ENCODE data around the gene BPHL. TPM values are rescaled to one million over a fixed set of nuclear protein-coding genes. Genes with fewer than 3 reads are reported as not detected.
A peak's percentile ranks its signal among the peaks of the same experiment; 100 is the strongest.

The BPHL gene
- total and polyA plus RNA-seq, 2 donors (not counting 1 experiment from before 2014, with no cell fraction given), result 10.3 to 14.3 TPM

- Histone ChIP-seq H3K4me1 (ENCODE audit: control insufficient read depth in 2 of 2, insufficient read depth in 2 of 2, low read length in 2 of 2) (peaks cover 21 to 27% of the 10 kb centered on the region in 2 donors), H3K9ac (ENCODE audit: low read length) (no peak overlapping the region), H3K79me2 (ENCODE audit: control insufficient read depth, insufficient read depth, low read length) (peaks cover 80% of the 10 kb centered on the region), H3K27ac (ENCODE audit: low read length in 2 of 2) (no peak overlapping the region), H3K27me3 (replicated peaks in 1 of 4; ENCODE audit: control extremely low read depth in 1 of 4, control insufficient read depth in 3 of 4, insufficient read depth in 4 of 4, low read length in 3 of 4) (no peaks in the 10 kb centered on the region), H3K9me3 (ENCODE audit: control extremely low read depth in 1 of 3, control insufficient read depth in 2 of 3, insufficient read depth in 1 of 3, low read length in 2 of 3) (no peaks in the 10 kb centered on the region), H2AFZ (ENCODE audit: insufficient read depth, low read depth, low read length, poor library complexity, severe bottlenecking) (no peak overlapping the region), H3K36me3 (replicated peaks in 1 of 2; ENCODE audit: control extremely low read depth in 1 of 2, control insufficient read depth in 1 of 2, extremely low read depth in 1 of 2, insufficient read depth in 2 of 2, low read length in 1 of 2) (peaks cover 2 to 10% of the 10 kb centered on the region in 2 experiments), H4K20me1 (ENCODE audit: control insufficient read depth, insufficient read depth, low read length, poor library complexity, severe bottlenecking) (peaks cover 38% of the 10 kb centered on the region), H3K4me2 (replicated peaks; ENCODE audit: low read depth, low read length, poor library complexity, severe bottlenecking) (no peak overlapping the region), H3K4me3 (ENCODE audit: control extremely low read depth in 1 of 5, extremely low read depth in 1 of 5, insufficient read depth in 1 of 5, low read depth in 2 of 5, low read length in 4 of 5) (no peak overlapping the region)
- DNase-seq, result no peak
- Mint-ChIP-seq H3K4me3 (no peak overlapping the region), H3K27ac (peak overlapping the region; percentile 5), H3K4me1 (peaks cover 53% of the 10 kb centered on the region), H3K27me3 (no peaks in the 10 kb centered on the region), H3K9me3 (ENCODE audit: insufficient read depth) (no peaks in the 10 kb centered on the region)
- ChIA-PET POLR2A (no interaction called here), CTCF (no interaction called here)
- WGBS (ENCODE audit: insufficient coverage), result 100% methylated on average over 1 of the region's 7 CpGs
- ATAC-seq (ENCODE audit: low read depth), result no peak
- intact Hi-C loops (cut with micrococcal nuclease), result no loop called here
- no peak for TF ChIP-seq CTCF (IDR thresholded peaks at IDR 0.05)
- no peak for TF ChIP-seq EZH2 (IDR thresholded peaks at IDR 0.05; ENCODE audit: borderline replicate concordance, insufficient read depth, low read depth, low read length, poor library complexity, severe bottlenecking)
Measured at GRCh38 chr6:3072798-3073197, 45.7 kb upstream of the BPHL start.

GRCh38 chr6:3073382-3073781 is 45.1 kb upstream of the BPHL start:
- H3K4me2 ChIP-seq (replicated peaks; ENCODE audit: low read depth, low read length, poor library complexity, severe bottlenecking), result no peak overlapping the region
- peaks cover 50% of the 10 kb centered on the region for H3K4me1 Mint-ChIP-seq
- no peak for ATAC-seq (ENCODE audit: low read depth)
- no peak overlapping the region for H3K4me3 Mint-ChIP-seq
- peaks cover 0 to 2% (median 0%) of the 10 kb centered on the region in 3 donors for H3K9me3 ChIP-seq (ENCODE audit: control extremely low read depth in 1 of 3, control insufficient read depth in 2 of 3, insufficient read depth in 1 of 3, low read length in 2 of 3)
- no peaks in the 10 kb centered on the region for H3K9me3 Mint-ChIP-seq (ENCODE audit: insufficient read depth)
- no peak overlapping the region for H3K9ac ChIP-seq (ENCODE audit: low read length)
- H3K27ac Mint-ChIP-seq, result no peak overlapping the region
- CTCF ChIA-PET, result interaction anchor here (1.1 kb wide), 1 partner anchor 47 kb away, joined by 4 read pairs; no protein-coding TSS in a partner anchor
- no peaks in the 10 kb centered on the region for H3K27me3 ChIP-seq (replicated peaks in 1 of 4; ENCODE audit: control extremely low read depth in 1 of 4, control insufficient read depth in 3 of 4, insufficient read depth in 4 of 4, low read length in 3 of 4)
- no peaks in the 10 kb centered on the region for H3K27me3 Mint-ChIP-seq
- no peak overlapping the region for H3K27ac ChIP-seq (ENCODE audit: low read length in 2 of 2)
- WGBS (ENCODE audit: insufficient coverage), result 100% methylated on average over 6 of the region's 11 CpGs
- intact Hi-C loops (cut with micrococcal nuclease), result no loop called here
- H3K36me3 ChIP-seq (replicated peaks in 1 of 2; ENCODE audit: control extremely low read depth in 1 of 2, control insufficient read depth in 1 of 2, extremely low read depth in 1 of 2, insufficient read depth in 2 of 2, low read length in 1 of 2), result peaks cover 4 to 16% of the 10 kb centered on the region in 2 experiments
- TF ChIP-seq CTCF (IDR thresholded peaks at IDR 0.05), result no peak
- no peak for TF ChIP-seq EZH2 (IDR thresholded peaks at IDR 0.05; ENCODE audit: borderline replicate concordance, insufficient read depth, low read depth, low read length, poor library complexity, severe bottlenecking)
- peaks cover 86% of the 10 kb centered on the region for H3K79me2 ChIP-seq (ENCODE audit: control insufficient read depth, insufficient read depth, low read length)
- peaks cover 20 to 24% of the 10 kb centered on the region in 2 donors for H3K4me1 ChIP-seq (ENCODE audit: control insufficient read depth in 2 of 2, insufficient read depth in 2 of 2, low read length in 2 of 2)
- no peak overlapping the region for H3K4me3 ChIP-seq (ENCODE audit: control extremely low read depth in 1 of 5, extremely low read depth in 1 of 5, insufficient read depth in 1 of 5, low read depth in 2 of 5, low read length in 4 of 5)
- no peak overlapping the region for H2AFZ ChIP-seq (ENCODE audit: insufficient read depth, low read depth, low read length, poor library complexity, severe bottlenecking)
- no peak for DNase-seq
- H4K20me1 ChIP-seq (ENCODE audit: control insufficient read depth, insufficient read depth, low read length, poor library complexity, severe bottlenecking), result peaks cover 40% of the 10 kb centered on the region
- POLR2A ChIA-PET, result no interaction called here
